Esophagus muscularis mucosa (tissue), 3 donors: ENCODE data around the gene PRKD2.

Experiments
- CTCF ChIP-seq, 3 experiments: fragments of 200-600 bp in 2 of 3; fragments of 450-650 bp in 1 of 3; sonication (generic) in 2 of 3; IDR thresholded peaks; one replicate each; pipeline ENCODE4 v1.5.1; 2017 to 2019; ENCODE audit warnings: antibody characterized with exemption in 3 of 3, mild to moderate bottlenecking in 2 of 3, moderate library complexity in 1 of 3
- POLR2A ChIP-seq: fragments of 450-650 bp; IDR thresholded peaks from one replicate; pipeline ENCODE4 v1.6.1; 2017; ENCODE audit warnings: antibody characterized with exemption, moderate library complexity, mild to moderate bottlenecking, low read depth
- POLR2AphosphoS5 ChIP-seq, 2 donors: sonication (generic); formaldehyde crosslinking; IDR thresholded peaks; one replicate each; pipeline ENCODE4 v1.6.1; 2017; ENCODE audit warnings: antibody characterized with exemption in 2 of 2

- TF ChIP-seq POLR2AphosphoS5 (IDR thresholded peaks at IDR 0.05) (no peak), CTCF (IDR thresholded peaks at IDR 0.05) (no peak), POLR2A (no peak)
These were observed 10.8 kb upstream of the PRKD2 start for GRCh38 chr19:46727757-46728156.
